Measurements from ENCODE around the gene DST.

DNA sequence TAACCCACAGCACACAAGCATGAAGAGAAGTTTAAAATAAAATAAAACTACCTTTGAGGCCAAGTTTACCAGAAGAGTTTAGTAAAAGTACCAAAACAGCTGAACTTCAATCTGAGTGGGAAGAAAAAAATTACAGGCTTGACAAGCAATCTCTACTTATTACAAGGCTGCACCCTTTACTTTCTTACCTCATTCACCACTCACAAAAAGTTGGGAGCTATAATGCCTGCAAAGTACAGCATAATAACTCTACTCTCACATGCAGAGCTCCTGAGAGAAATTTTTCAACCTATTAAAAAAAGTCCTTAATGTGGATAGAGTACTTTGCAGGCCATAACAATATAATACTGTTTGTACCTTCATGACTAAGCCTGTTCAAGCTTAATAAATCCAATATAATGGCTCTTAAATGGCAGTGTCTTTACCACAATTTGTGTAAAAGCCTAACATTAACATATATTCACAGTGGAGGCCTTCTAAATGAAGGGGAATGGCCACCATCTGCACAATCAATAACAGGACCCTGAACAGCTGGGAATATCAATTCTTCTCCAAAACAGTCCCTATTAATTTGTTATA is 103.1 kb downstream of the DST start:
- TF ChIP-seq, protein P1, sequence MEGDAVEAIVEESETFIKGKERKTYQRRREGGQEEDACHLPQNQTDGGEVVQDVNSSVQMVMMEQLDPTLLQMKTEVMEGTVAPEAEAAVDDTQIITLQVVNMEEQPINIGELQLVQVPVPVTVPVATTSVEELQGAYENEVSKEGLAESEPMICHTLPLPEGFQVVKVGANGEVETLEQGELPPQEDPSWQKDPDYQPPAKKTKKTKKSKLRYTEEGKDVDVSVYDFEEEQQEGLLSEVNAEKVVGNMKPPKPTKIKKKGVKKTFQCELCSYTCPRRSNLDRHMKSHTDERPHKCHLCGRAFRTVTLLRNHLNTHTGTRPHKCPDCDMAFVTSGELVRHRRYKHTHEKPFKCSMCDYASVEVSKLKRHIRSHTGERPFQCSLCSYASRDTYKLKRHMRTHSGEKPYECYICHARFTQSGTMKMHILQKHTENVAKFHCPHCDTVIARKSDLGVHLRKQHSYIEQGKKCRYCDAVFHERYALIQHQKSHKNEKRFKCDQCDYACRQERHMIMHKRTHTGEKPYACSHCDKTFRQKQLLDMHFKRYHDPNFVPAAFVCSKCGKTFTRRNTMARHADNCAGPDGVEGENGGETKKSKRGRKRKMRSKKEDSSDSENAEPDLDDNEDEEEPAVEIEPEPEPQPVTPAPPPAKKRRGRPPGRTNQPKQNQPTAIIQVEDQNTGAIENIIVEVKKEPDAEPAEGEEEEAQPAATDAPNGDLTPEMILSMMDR (IDR thresholded peaks at IDR 0.05): no peak
- TF ChIP-seq POLR2A (IDR thresholded peaks at IDR 0.05): no peak
